ENCODE data around the gene PCNX1. TPM values are rescaled to one million over a fixed set of nuclear protein-coding genes. Genes with fewer than 3 reads are reported as not detected.
"Not testable (repeated sequence)": the region's sequence is repeated elsewhere in the genome, so short reads cannot be mapped to it uniquely, and the experiment has no call there.

The PCNX1 gene
- total and polyA plus RNA-seq, 4 experiments from 2014 or later = 10.7 to 128 (median 68.4) TPM

GRCh38 chr14:70872678-70873020 lies 34.6 kb upstream of the PCNX1 start:
- H3K9me3 ChIP-seq (ENCODE audit: control insufficient read depth in 1 of 2, low read length in 2 of 2) = no peaks in the 10 kb centered on the region
- POLR2A ChIA-PET (ENCODE audit: partially characterized antibody) = interaction anchor here (1.2 to 4.7 kb wide), 10 partner anchors 13 to 109 kb away, joined by 3 to 62 read pairs (median 6); partner anchors contain the start of genes MAP3K9 and PCNX1
- no peak for DNase-seq
- Mint-ChIP-seq H3K36me3 (peaks cover 5 to 11% of the 10 kb centered on the region in 2 donors), H3K27ac (peak overlapping the region; percentile 94 to 98 (median 97)), H3K4me3 (peak overlapping the region; percentile 83 to 93 (median 89)), H3K27me3 (no peaks in the 10 kb centered on the region), H3K4me1 (peaks cover 10 to 26% (median 21%) of the 10 kb centered on the region in 4 donors), H3K9me3 (peaks cover 0 to 12% (median 4%) of the 10 kb centered on the region in 8 donors)
- H3K36me3 ChIP-seq (ENCODE audit: insufficient read depth, low read length) = no peaks in the 10 kb centered on the region
- intact Hi-C loops (cut with micrococcal nuclease) = loop anchor here (1.0 to 5.0 kb wide), 5 partner anchors 36 to 100 kb away; no protein-coding TSS in a partner anchor
- peak overlapping the region in 1 of 2 donors; percentile 56 for H3K4me3 ChIP-seq (ENCODE audit: low read length in 2 of 2)
- peaks cover 23% of the 10 kb centered on the region for H3K4me1 ChIP-seq (ENCODE audit: insufficient read depth, low read length)
- peak overlapping the region; percentile 65 for H3K27ac ChIP-seq (ENCODE audit: low read depth, low read length)
- H3K27me3 ChIP-seq (ENCODE audit: insufficient read depth, low read length) = no peaks in the 10 kb centered on the region
- CTCF ChIA-PET (ENCODE audit: partially characterized antibody) = interaction anchor here (0.9 to 5.0 kb wide), 14 partner anchors 12 to 96 kb away, joined by 3 to 85 read pairs (median 6); partner anchors contain the start of gene PCNX1

- DNase-seq = peak; percentile 31 to 43 (median 35)
- Histone ChIP-seq H3K27ac (ENCODE audit: low read depth, low read length) (no peak overlapping the region), H3K4me3 (ENCODE audit: low read length in 2 of 2) (no peak overlapping the region), H3K9me3 (ENCODE audit: control insufficient read depth in 1 of 2, low read length in 2 of 2) (no peaks in the 10 kb centered on the region), H3K4me1 (ENCODE audit: insufficient read depth, low read length) (peaks cover 23% of the 10 kb centered on the region), H3K36me3 (ENCODE audit: insufficient read depth, low read length) (no peaks in the 10 kb centered on the region), H3K27me3 (ENCODE audit: insufficient read depth, low read length) (no peaks in the 10 kb centered on the region)
- Mint-ChIP-seq H3K4me1 (peaks cover 10 to 26% (median 21%) of the 10 kb centered on the region in 4 donors), H3K9me3 (peaks cover 0 to 9% (median 3%) of the 10 kb centered on the region in 8 donors), H3K4me3 (peak overlapping the region in 5 of 8 donors; percentile 42 to 69 (median 61)), H3K27ac (peak overlapping the region; percentile 68 to 90 (median 86)), H3K36me3 (peaks cover 5 to 8% of the 10 kb centered on the region in 2 donors), H3K27me3 (no peaks in the 10 kb centered on the region)
- ChIA-PET POLR2A (ENCODE audit: partially characterized antibody) (interaction anchor here (1.0 to 4.7 kb wide), 6 partner anchors 12 to 82 kb away, joined by 3 to 62 read pairs (median 10); partner anchors contain the start of genes MAP3K9 and PCNX1), CTCF (ENCODE audit: partially characterized antibody) (interaction anchor here (0.7 to 5.0 kb wide), 11 partner anchors 9 to 102 kb away, joined by 3 to 85 read pairs (median 5); partner anchors contain the start of gene PCNX1)
- intact Hi-C loops (cut with micrococcal nuclease) = loop anchor here (1.0 to 5.0 kb wide), 4 partner anchors 51 to 99 kb away; no protein-coding TSS in a partner anchor
These were observed 33.6 kb upstream of the PCNX1 start for GRCh38 chr14:70873627-70874026.

- H3K9me3 Mint-ChIP-seq; DNase-seq; H3K9me3 ChIP-seq (ENCODE audit: control insufficient read depth in 1 of 2, low read length in 2 of 2); H3K4me3 ChIP-seq (ENCODE audit: low read length in 2 of 2); intact Hi-C loops (cut with micrococcal nuclease); H3K27ac Mint-ChIP-seq; H3K27me3 ChIP-seq (ENCODE audit: insufficient read depth, low read length); H3K36me3 Mint-ChIP-seq; H3K4me3 Mint-ChIP-seq; H3K27me3 Mint-ChIP-seq; POLR2A ChIA-PET (ENCODE audit: partially characterized antibody); H3K36me3 ChIP-seq (ENCODE audit: insufficient read depth, low read length); H3K27ac ChIP-seq (ENCODE audit: low read depth, low read length): not testable (repeated sequence)
- CTCF ChIA-PET (ENCODE audit: partially characterized antibody) = interaction anchor here (3.7 kb wide), 1 partner anchor 31 kb away, joined by 12 read pairs; the partner anchor contains the start of gene PCNX1
- H3K4me1 Mint-ChIP-seq = peaks cover 10 to 30% (median 23%) of the 10 kb centered on the region in 4 donors
- H3K4me1 ChIP-seq (ENCODE audit: insufficient read depth, low read length) = peaks cover 23% of the 10 kb centered on the region
These were observed 31.3 kb upstream of the PCNX1 start for GRCh38 chr14:70875811-70876460.

- ChIA-PET POLR2A (ENCODE audit: partially characterized antibody) (interaction anchor here (0.6 to 2.2 kb wide), 3 partner anchors 28 to 91 kb away, joined by 3 to 6 read pairs (median 4); partner anchors contain the start of gene PCNX1), CTCF (ENCODE audit: partially characterized antibody) (interaction anchor here (3.7 kb wide), 1 partner anchor 27 kb away, joined by 12 read pairs; the partner anchor contains the start of gene PCNX1)
- no peaks in the 10 kb centered on the region for H3K36me3 Mint-ChIP-seq
- intact Hi-C loops (cut with micrococcal nuclease) = no loop called here
- Histone ChIP-seq H3K27me3 (ENCODE audit: insufficient read depth, low read length) (no peaks in the 10 kb centered on the region), H3K36me3 (ENCODE audit: insufficient read depth, low read length) (no peaks in the 10 kb centered on the region), H3K27ac (ENCODE audit: low read depth, low read length) (no peak overlapping the region), H3K4me3 (ENCODE audit: low read length in 2 of 2) (no peak overlapping the region), H3K9me3 (ENCODE audit: control insufficient read depth in 1 of 2, low read length in 2 of 2) (no peaks in the 10 kb centered on the region), H3K4me1 (ENCODE audit: insufficient read depth, low read length) (peaks cover 21% of the 10 kb centered on the region)
- H3K4me1 Mint-ChIP-seq = peaks cover 21 to 39% (median 29%) of the 10 kb centered on the region in 4 donors
- no peak overlapping the region for H3K27ac Mint-ChIP-seq
- H3K9me3 Mint-ChIP-seq = no peaks in the 10 kb centered on the region
- no peaks in the 10 kb centered on the region for H3K27me3 Mint-ChIP-seq
- no peak for DNase-seq
- H3K4me3 Mint-ChIP-seq = no peak overlapping the region
These were observed 27.8 kb upstream of the PCNX1 start for GRCh38 chr14:70879448-70879847.

- peaks cover 35% of the 10 kb centered on the region for H3K4me1 ChIP-seq (ENCODE audit: insufficient read depth, low read length)
- H3K36me3 Mint-ChIP-seq; DNase-seq; H3K27ac ChIP-seq (ENCODE audit: low read depth, low read length); H3K4me3 ChIP-seq (ENCODE audit: low read length in 2 of 2); intact Hi-C loops (cut with micrococcal nuclease); H3K27me3 Mint-ChIP-seq; H3K36me3 ChIP-seq (ENCODE audit: insufficient read depth, low read length); H3K4me3 Mint-ChIP-seq; H3K9me3 Mint-ChIP-seq; H3K9me3 ChIP-seq (ENCODE audit: control insufficient read depth in 1 of 2, low read length in 2 of 2); H3K27me3 ChIP-seq (ENCODE audit: insufficient read depth, low read length): not testable (repeated sequence)
- ChIA-PET CTCF (ENCODE audit: partially characterized antibody) (interaction anchor here (0.8 to 6.8 kb wide), 4 partner anchors 8 to 75 kb away, joined by 3 to 62 read pairs (median 6); partner anchors contain the start of gene PCNX1), POLR2A (ENCODE audit: partially characterized antibody) (interaction anchor here (1.0 to 1.3 kb wide), 2 partner anchors 13 to 24 kb away, joined by 3 to 4 read pairs; no protein-coding TSS in a partner anchor)
- Mint-ChIP-seq H3K27ac (peak overlapping the region in 4 of 7 donors; percentile 1 to 47 (median 12)), H3K4me1 (peaks cover 33 to 54% (median 42%) of the 10 kb centered on the region in 4 donors)
These were observed 26.4 kb upstream of the PCNX1 start for GRCh38 chr14:70880888-70881287.

- DNase-seq = no peak
- Histone ChIP-seq H3K4me1 (ENCODE audit: insufficient read depth, low read length) (peaks cover 43% of the 10 kb centered on the region), H3K36me3 (ENCODE audit: insufficient read depth, low read length) (no peaks in the 10 kb centered on the region), H3K9me3 (ENCODE audit: control insufficient read depth in 1 of 2, low read length in 2 of 2) (no peaks in the 10 kb centered on the region), H3K4me3 (ENCODE audit: low read length in 2 of 2) (no peak overlapping the region), H3K27me3 (ENCODE audit: insufficient read depth, low read length) (no peaks in the 10 kb centered on the region), H3K27ac (ENCODE audit: low read depth, low read length) (no peak overlapping the region)
- Mint-ChIP-seq H3K4me1 (peaks cover 41 to 61% (median 50%) of the 10 kb centered on the region in 4 donors), H3K27ac (peak overlapping the region in 1 of 7 donors; percentile 7), H3K27me3 (no peaks in the 10 kb centered on the region), H3K4me3 (no peak overlapping the region), H3K36me3 (no peaks in the 10 kb centered on the region), H3K9me3 (no peaks in the 10 kb centered on the region)
- POLR2A ChIA-PET (ENCODE audit: partially characterized antibody) = interaction anchor here (0.5 to 16.3 kb wide), 5 partner anchors 8 to 117 kb away, joined by 3 to 164 read pairs (median 5); partner anchors contain the start of gene PCNX1
- intact Hi-C loops (cut with micrococcal nuclease) = no loop called here
- CTCF ChIA-PET (ENCODE audit: partially characterized antibody) = interaction anchor here (1.1 to 6.8 kb wide), 4 partner anchors 8 to 74 kb away, joined by 3 to 62 read pairs (median 10); partner anchors contain the start of gene PCNX1
These were observed 25.6 kb upstream of the PCNX1 start for GRCh38 chr14:70881549-70882177.

Data from CD4-positive, alpha-beta memory T cell (primary cell).